ENCODE results near the gene ZNF236. TPM values are rescaled to one million over a fixed set of nuclear protein-coding genes. Genes with fewer than 3 reads are reported as not detected.
"Not testable (repeated sequence)": the region's sequence is repeated elsewhere in the genome, so short reads cannot be mapped to it uniquely, and the experiment has no call there.

The ZNF236 gene
- total RNA-seq, 1 donor from 2014 or later: 17.2 TPM

- peaks cover 0 to 17% (median 12%) of the 10 kb centered on the region in 3 donors for H3K4me1 ChIP-seq (ENCODE audit: control insufficient read depth in 3 of 3, insufficient read depth in 3 of 3, low read length in 3 of 3)
- H3K9me3 ChIP-seq (ENCODE audit: control insufficient read depth in 3 of 3, low read length in 3 of 3): no peaks in the 10 kb centered on the region
- no peak overlapping the region for H3K27ac ChIP-seq (ENCODE audit: low read depth, low read length)
- no peak overlapping the region for H3K9ac ChIP-seq (ENCODE audit: low read depth in 1 of 3, low read length in 3 of 3)
- no peak overlapping the region for H3K4me3 ChIP-seq (ENCODE audit: low read length in 3 of 3)
- no peaks in the 10 kb centered on the region for H3K27me3 ChIP-seq (ENCODE audit: control insufficient read depth in 3 of 3, insufficient read depth in 3 of 3, low read length in 3 of 3)
- peaks cover 5 to 21% (median 5%) of the 10 kb centered on the region in 3 donors for H3K36me3 ChIP-seq (ENCODE audit: control insufficient read depth in 3 of 3, insufficient read depth in 3 of 3, low read length in 3 of 3)
Observed at GRCh38 chr18:76931171-76931570, 108.8 kb downstream of the ZNF236 start.

- Histone ChIP-seq H3K27ac (ENCODE audit: low read depth, low read length) (peak overlapping the region; percentile 76), H3K4me3 (ENCODE audit: low read length in 3 of 3) (no peak overlapping the region), H3K9me3 (ENCODE audit: control insufficient read depth in 3 of 3, low read length in 3 of 3) (no peaks in the 10 kb centered on the region), H3K4me1 (ENCODE audit: control insufficient read depth in 3 of 3, insufficient read depth in 3 of 3, low read length in 3 of 3) (peaks cover 0 to 14% (median 9%) of the 10 kb centered on the region in 3 donors), H3K36me3 (ENCODE audit: control insufficient read depth in 3 of 3, insufficient read depth in 3 of 3, low read length in 3 of 3) (peaks cover 5 to 24% (median 9%) of the 10 kb centered on the region in 3 donors), H3K27me3 (ENCODE audit: control insufficient read depth in 3 of 3, insufficient read depth in 3 of 3, low read length in 3 of 3) (no peaks in the 10 kb centered on the region), H3K9ac (ENCODE audit: low read depth in 1 of 3, low read length in 3 of 3) (peak overlapping the region in 1 of 3 donors; percentile 20)
Observed at GRCh38 chr18:76932026-76932819, 109.9 kb downstream of the ZNF236 start.

GRCh38 chr18:76935722-76936337 lies 113.5 kb downstream of the ZNF236 start:
- H3K36me3 ChIP-seq (ENCODE audit: control insufficient read depth in 3 of 3, insufficient read depth in 3 of 3, low read length in 3 of 3): peaks cover 12 to 39% (median 23%) of the 10 kb centered on the region in 3 donors
- H3K27me3 ChIP-seq (ENCODE audit: control insufficient read depth in 3 of 3, insufficient read depth in 3 of 3, low read length in 3 of 3): no peaks in the 10 kb centered on the region
- no peak overlapping the region for H3K27ac ChIP-seq (ENCODE audit: low read depth, low read length)
- no peak overlapping the region for H3K9ac ChIP-seq (ENCODE audit: low read depth in 1 of 3, low read length in 3 of 3)
- no peak overlapping the region for H3K4me3 ChIP-seq (ENCODE audit: low read length in 3 of 3)
- no peaks in the 10 kb centered on the region for H3K9me3 ChIP-seq (ENCODE audit: control insufficient read depth in 3 of 3, low read length in 3 of 3)
- peaks cover 0 to 12% (median 7%) of the 10 kb centered on the region in 3 donors for H3K4me1 ChIP-seq (ENCODE audit: control insufficient read depth in 3 of 3, insufficient read depth in 3 of 3, low read length in 3 of 3)

- H3K9me3 ChIP-seq (ENCODE audit: control insufficient read depth in 3 of 3, low read length in 3 of 3): no peaks in the 10 kb centered on the region
- no peak overlapping the region for H3K9ac ChIP-seq (ENCODE audit: low read depth in 1 of 3, low read length in 3 of 3)
- peaks cover 0 to 11% (median 7%) of the 10 kb centered on the region in 3 donors for H3K4me1 ChIP-seq (ENCODE audit: control insufficient read depth in 3 of 3, insufficient read depth in 3 of 3, low read length in 3 of 3)
- H3K4me3 ChIP-seq (ENCODE audit: low read length in 3 of 3): no peak overlapping the region
- H3K36me3 ChIP-seq (ENCODE audit: control insufficient read depth in 3 of 3, insufficient read depth in 3 of 3, low read length in 3 of 3): peaks cover 12 to 35% (median 23%) of the 10 kb centered on the region in 3 donors
- no peak overlapping the region for H3K27ac ChIP-seq (ENCODE audit: low read depth, low read length)
- no peaks in the 10 kb centered on the region for H3K27me3 ChIP-seq (ENCODE audit: control insufficient read depth in 3 of 3, insufficient read depth in 3 of 3, low read length in 3 of 3)
Observed at GRCh38 chr18:76936877-76937276, 114.5 kb downstream of the ZNF236 start.

- Histone ChIP-seq H3K4me3 (ENCODE audit: low read length in 3 of 3) (no peak overlapping the region), H3K27ac (ENCODE audit: low read depth, low read length) (no peak overlapping the region), H3K27me3 (ENCODE audit: control insufficient read depth in 3 of 3, insufficient read depth in 3 of 3, low read length in 3 of 3) (no peaks in the 10 kb centered on the region), H3K4me1 (ENCODE audit: control insufficient read depth in 3 of 3, insufficient read depth in 3 of 3, low read length in 3 of 3) (peaks cover 0 to 4% (median 4%) of the 10 kb centered on the region in 3 donors), H3K9ac (ENCODE audit: low read depth in 1 of 3, low read length in 3 of 3) (no peak overlapping the region), H3K36me3 (ENCODE audit: control insufficient read depth in 3 of 3, insufficient read depth in 3 of 3, low read length in 3 of 3) (peaks cover 12 to 35% (median 23%) of the 10 kb centered on the region in 3 donors), H3K9me3 (ENCODE audit: control insufficient read depth in 3 of 3, low read length in 3 of 3) (no peaks in the 10 kb centered on the region)
Observed at GRCh38 chr18:76937597-76937996, 115.2 kb downstream of the ZNF236 start.

GRCh38 chr18:76938619-76939018 lies 116.3 kb downstream of the ZNF236 start:
- no peak overlapping the region for H3K9ac ChIP-seq (ENCODE audit: low read depth in 1 of 3, low read length in 3 of 3)
- H3K27me3 ChIP-seq (ENCODE audit: control insufficient read depth in 3 of 3, insufficient read depth in 3 of 3, low read length in 3 of 3): no peaks in the 10 kb centered on the region
- no peak overlapping the region for H3K27ac ChIP-seq (ENCODE audit: low read depth, low read length)
- H3K4me3 ChIP-seq (ENCODE audit: low read length in 3 of 3): no peak overlapping the region
- no peaks in the 10 kb centered on the region for H3K4me1 ChIP-seq (ENCODE audit: control insufficient read depth in 3 of 3, insufficient read depth in 3 of 3, low read length in 3 of 3)
- H3K9me3 ChIP-seq (ENCODE audit: control insufficient read depth in 3 of 3, low read length in 3 of 3): no peaks in the 10 kb centered on the region
- peaks cover 12 to 35% (median 23%) of the 10 kb centered on the region in 3 donors for H3K36me3 ChIP-seq (ENCODE audit: control insufficient read depth in 3 of 3, insufficient read depth in 3 of 3, low read length in 3 of 3)

GRCh38 chr18:76941284-76941683 lies 118.9 kb downstream of the ZNF236 start:
- Histone ChIP-seq H3K4me1 (ENCODE audit: control insufficient read depth in 3 of 3, insufficient read depth in 3 of 3, low read length in 3 of 3) (no peaks in the 10 kb centered on the region), H3K9ac (ENCODE audit: low read depth in 1 of 3, low read length in 3 of 3) (no peak overlapping the region), H3K27ac (ENCODE audit: low read depth, low read length) (no peak overlapping the region), H3K9me3 (ENCODE audit: control insufficient read depth in 3 of 3, low read length in 3 of 3) (no peaks in the 10 kb centered on the region), H3K4me3 (ENCODE audit: low read length in 3 of 3) (no peak overlapping the region), H3K27me3 (ENCODE audit: control insufficient read depth in 3 of 3, insufficient read depth in 3 of 3, low read length in 3 of 3) (no peaks in the 10 kb centered on the region), H3K36me3 (ENCODE audit: control insufficient read depth in 3 of 3, insufficient read depth in 3 of 3, low read length in 3 of 3) (peaks cover 12 to 31% (median 23%) of the 10 kb centered on the region in 3 donors)

- H3K27me3 ChIP-seq (ENCODE audit: control insufficient read depth in 3 of 3, insufficient read depth in 3 of 3, low read length in 3 of 3): no peaks in the 10 kb centered on the region
- no peak overlapping the region for H3K4me3 ChIP-seq (ENCODE audit: low read length in 3 of 3)
- H3K4me1 ChIP-seq (ENCODE audit: control insufficient read depth in 3 of 3, insufficient read depth in 3 of 3, low read length in 3 of 3): no peaks in the 10 kb centered on the region
- no peak overlapping the region for H3K9ac ChIP-seq (ENCODE audit: low read depth in 1 of 3, low read length in 3 of 3)
- no peaks in the 10 kb centered on the region for H3K9me3 ChIP-seq (ENCODE audit: control insufficient read depth in 3 of 3, low read length in 3 of 3)
- H3K36me3 ChIP-seq (ENCODE audit: control insufficient read depth in 3 of 3, insufficient read depth in 3 of 3, low read length in 3 of 3): peaks cover 15 to 22% (median 19%) of the 10 kb centered on the region in 3 donors
- no peak overlapping the region for H3K27ac ChIP-seq (ENCODE audit: low read depth, low read length)
Observed at GRCh38 chr18:76943542-76944339, 121.4 kb downstream of the ZNF236 start.

- H3K9ac ChIP-seq (ENCODE audit: low read depth in 1 of 3, low read length in 3 of 3); H3K27ac ChIP-seq (ENCODE audit: low read depth, low read length); H3K4me1 ChIP-seq (ENCODE audit: control insufficient read depth in 3 of 3, insufficient read depth in 3 of 3, low read length in 3 of 3); H3K4me3 ChIP-seq (ENCODE audit: low read length in 3 of 3); H3K27me3 ChIP-seq (ENCODE audit: control insufficient read depth in 3 of 3, insufficient read depth in 3 of 3, low read length in 3 of 3); H3K9me3 ChIP-seq (ENCODE audit: control insufficient read depth in 3 of 3, low read length in 3 of 3): not testable (repeated sequence)
- peaks cover 15 to 18% (median 15%) of the 10 kb centered on the region in 3 donors for H3K36me3 ChIP-seq (ENCODE audit: control insufficient read depth in 3 of 3, insufficient read depth in 3 of 3, low read length in 3 of 3)
Observed at GRCh38 chr18:76944346-76944745, 122.0 kb downstream of the ZNF236 start.

All from skeletal muscle tissue (tissue), 4 donors.